GM18498 (cell line): Measurements from ENCODE around the gene ITIH2.
"Not testable (repeated sequence)": the region's sequence is repeated elsewhere in the genome, so short reads cannot be mapped to it uniquely, and the experiment has no call there.

Experiments used
- ATAC-seq: cut with Tn5 transposase; IDR thresholded peaks from one replicate; pipeline ENCODE4 v1.9.1; 2021; ENCODE audit warnings: mild to moderate bottlenecking, moderate library complexity; ENCODE audit not compliant: unreplicated experiment

Gene ITIH2

DNA sequence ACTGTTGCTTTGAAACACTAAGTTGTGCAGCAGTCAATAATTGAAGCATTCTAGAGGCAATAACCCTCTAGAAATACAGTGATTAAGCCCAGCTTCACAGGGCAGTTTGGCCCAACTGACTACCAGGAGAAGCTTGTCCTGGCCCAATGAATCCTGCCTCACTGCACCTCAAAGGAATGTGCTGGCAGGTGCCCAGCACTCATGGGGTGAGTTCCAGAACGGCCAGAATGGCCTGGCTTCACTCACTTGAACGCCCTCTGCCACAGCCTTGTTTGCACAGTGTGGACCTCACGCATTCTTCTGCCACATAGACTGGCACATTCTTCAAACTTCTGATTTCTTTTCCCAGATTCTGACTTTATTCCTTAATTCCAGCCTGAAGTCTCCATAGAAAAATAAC is 6.6 kb upstream of the ITIH2 start:
- no peak for ATAC-seq

DNA sequence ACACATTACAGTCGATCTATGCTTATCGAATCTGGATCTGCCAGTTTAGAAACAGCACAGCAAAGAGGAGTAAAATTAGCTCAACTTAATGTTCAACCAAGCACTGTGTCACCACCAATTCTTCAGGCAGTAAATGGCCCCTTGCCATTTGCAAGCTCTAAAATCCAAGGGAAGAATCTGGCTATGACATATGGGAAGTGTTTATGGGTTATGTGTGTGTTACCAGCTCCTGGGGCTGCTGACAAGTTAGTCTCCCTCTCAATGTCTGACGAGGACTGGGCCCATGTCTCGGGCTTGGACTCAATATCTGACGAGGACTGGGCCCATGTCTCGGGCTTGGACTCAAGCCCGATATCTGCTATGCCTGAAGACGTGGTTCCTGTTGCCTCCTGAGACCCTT is 5.7 kb upstream of the ITIH2 start:
- no peak for ATAC-seq

DNA sequence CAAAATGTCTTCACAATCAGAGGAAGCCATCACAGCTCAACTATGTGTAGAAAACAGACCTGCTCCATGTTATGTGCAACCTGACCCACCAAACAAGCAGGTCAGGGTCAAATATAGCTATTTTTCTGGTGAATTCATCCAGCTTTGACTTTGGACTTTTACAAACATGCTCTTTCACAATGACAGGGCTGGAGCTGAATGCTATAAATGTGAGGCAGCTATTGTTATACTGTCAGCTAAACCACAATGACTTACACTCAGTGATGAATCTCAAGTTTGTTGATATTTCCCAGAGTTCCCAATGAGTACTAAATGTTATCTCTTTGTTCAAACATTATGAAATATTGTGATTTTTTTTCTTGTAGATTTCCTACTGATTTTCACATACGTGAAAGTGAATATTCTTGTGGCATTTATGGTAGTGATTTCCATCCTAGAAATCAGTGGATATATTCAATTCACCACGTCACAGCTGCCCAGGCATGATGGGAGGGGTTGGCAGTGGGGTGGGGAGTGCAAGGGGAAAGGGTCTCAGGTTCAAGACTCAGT is 2.5 kb upstream of the ITIH2 start:
- no peak for ATAC-seq

DNA sequence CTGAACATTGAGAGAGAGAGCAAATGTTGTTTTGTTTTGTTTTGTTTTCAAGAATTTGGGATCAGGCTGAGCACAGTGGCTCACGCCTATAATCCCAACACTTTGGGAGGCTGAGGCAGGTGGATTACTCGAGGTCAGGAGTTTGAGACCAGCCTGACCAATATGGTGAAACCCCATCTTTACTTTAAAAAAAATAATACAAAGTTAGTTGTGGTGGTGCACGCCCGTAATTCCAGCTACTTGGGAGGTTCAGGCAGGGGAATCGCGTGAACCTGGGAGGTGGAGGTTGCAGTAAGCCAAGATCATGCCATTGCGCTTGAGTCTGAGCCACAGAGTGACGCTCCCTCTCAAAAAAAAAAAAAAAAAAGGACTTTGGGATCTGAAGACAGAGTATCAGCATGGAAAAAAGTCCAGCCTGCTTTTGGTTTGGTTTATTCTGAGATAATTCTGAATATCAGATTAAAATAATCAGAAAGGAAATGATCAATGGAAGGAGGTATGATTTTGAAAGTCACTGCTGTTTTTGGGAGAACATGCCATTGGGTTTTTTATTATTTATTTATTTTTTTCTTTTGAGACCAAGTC is 1.9 kb upstream of the ITIH2 start:
- no peak for ATAC-seq

DNA sequence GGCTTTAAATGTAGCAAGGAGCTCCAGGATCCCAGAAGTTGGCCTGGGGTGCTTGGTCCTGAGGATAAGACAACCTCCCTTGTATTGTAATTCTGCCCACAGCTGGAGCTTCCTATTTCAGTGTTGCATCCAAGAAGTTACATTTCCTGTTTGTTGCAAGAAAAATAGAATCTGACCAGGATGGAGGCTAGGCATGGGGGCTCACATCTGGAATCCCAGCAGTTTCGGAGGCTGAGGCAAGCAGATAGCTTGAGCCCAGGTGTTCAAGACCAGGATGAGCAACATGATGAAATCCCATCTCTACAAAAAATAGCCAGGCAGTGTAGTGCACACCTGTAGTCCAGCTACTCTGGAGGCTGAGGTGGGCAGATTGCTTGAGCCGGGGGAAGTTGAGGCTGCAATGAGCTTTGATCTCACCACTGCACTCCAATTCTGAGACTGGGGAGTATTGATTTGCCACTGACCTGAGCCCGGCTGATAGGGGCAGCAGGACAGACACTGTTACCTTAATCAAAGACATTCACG is 766 bp upstream of the ITIH2 start:
- no peak for ATAC-seq

DNA sequence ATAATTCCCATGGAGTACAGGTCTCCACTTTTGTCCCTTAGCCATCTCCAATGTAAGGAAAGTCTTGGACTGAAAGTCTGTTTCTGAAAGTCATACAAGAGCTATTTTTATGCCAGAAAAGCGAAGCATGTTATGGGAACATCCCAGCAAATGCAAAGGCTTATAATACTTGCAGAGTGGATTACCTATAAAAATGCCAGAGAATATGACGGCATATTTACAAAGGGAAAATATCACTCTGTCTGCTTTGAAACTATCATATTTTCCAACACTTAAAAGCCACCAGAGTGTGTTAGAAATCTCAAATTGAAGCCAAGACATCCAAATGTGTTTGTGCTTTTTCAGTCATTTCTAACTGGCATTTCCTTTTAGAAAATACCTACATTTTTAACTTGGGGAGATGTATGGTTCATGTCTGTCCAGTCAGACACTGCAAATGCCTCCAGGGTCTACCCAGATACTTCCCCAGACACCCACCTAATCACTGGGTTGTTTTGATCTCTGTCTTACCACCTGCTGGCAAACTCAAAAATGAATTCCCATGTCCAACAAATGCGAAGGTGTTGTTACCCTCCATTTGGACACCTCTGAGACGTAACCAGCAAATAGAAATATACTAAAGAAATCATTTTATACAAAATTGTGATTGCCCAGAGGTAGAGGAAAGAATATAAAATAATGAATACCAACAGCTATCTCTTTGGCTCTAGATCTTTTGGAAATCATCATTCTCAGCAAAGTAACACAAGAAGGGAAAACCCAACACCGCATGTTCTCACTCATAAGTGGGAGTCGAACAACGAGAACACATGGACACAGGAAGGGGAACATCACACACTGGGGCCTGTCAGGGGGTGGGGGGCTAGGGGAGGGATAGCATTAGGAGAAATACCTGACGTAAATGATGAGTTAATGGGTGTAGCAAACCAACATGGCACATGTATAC is 1.2 kb downstream of the ITIH2 start:
- no peak for ATAC-seq

DNA sequence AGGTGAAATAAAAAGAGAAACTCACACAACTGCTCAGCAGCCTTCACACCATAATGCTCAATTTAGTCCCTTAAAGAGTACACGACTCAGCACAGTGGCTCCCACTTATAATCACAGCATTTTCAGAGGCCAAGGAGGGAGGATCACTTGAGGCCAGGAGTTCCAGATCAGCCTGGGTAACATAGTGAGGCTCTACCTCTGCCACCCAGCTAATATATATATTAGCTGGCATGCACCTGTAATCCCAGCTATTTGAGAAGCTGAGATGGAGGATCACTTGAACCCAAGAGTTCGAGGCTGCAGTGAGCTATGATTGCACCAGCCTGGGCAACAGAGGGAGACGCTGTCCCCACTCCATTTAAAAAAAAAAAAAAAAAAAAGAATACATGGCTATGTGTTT is 2.2 kb downstream of the ITIH2 start:
- ATAC-seq: no peak

DNA sequence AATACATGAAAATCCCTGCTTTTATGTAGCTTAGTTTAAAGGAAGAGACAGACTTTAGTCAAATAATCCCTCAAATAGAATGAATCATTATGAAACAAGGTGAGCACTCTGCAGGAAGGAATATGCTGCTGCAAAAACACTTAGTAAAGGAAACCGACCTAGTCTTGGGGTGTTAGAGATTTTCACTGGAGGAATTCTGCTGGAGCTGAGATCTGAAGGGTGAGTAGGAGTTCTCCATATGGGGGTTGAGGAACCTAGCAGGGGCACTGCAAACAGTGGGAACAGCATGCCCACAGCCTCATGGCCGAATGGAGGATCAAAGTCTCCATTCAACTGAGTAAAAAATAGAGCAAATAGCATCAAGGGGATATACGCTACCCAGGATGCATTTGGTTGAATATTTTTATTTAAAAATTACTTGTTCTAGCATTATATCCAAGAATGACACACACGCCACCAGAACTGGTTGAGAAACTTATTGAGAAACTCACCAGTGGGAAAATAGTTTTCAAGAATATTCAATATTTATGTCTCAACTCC is 3.5 kb downstream of the ITIH2 start:
- ATAC-seq: no peak

DNA sequence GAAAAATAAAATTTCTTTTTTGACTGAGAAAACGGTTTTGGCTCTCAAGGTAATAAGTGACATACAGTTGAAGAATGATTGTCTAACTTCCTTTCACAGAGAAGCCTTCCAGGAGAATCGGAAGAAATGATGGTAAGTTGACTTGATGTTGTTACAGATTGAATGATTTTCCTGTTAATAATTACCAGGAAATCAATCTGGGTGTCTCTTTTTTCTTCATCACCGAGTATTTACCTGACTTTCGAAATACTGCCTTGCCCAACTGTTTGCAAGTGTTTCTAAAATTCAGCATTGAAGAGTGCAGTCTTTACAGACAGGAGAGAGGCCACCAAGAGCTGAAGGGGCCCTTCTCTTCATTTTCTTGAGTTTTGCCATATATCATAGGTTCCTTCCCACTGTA is 4.0 kb downstream of the ITIH2 start:
- ATAC-seq: no peak

DNA sequence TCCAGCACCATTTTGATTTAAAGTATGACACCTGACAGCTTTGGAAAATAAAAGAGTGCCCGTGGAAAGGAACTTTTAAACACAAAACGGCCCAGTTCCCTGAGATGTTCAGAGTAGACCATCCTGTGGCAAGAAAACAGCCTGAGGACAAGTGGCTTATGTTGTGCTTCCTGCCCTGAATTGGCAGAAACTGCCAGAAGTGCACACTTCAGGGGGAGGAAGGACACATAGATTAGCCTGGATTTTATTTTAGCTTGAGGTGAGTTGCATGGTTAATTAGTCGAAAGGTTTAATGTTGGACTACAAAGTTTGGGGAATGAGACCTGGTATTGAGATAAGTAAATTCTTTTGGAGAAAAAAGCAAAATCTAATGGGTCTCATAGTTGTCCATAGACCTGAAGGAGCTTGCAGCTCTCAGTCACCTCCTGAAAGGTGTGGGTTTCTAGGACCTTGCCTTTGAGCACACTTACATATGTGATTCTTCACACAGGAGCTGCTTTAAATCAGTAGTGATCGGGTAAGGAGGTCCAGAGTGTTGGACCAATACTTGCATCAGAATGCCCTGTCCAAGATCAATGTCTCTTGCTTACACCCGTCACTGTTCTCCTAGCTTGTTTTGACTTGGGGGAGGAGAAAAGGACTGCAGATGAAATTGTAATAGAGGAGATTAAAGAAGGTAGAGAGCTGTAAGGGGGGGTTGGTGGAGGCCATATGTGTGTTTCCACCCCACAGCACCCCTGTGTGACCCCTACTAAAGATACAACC is 4.9 kb downstream of the ITIH2 start:
- no peak for ATAC-seq

DNA sequence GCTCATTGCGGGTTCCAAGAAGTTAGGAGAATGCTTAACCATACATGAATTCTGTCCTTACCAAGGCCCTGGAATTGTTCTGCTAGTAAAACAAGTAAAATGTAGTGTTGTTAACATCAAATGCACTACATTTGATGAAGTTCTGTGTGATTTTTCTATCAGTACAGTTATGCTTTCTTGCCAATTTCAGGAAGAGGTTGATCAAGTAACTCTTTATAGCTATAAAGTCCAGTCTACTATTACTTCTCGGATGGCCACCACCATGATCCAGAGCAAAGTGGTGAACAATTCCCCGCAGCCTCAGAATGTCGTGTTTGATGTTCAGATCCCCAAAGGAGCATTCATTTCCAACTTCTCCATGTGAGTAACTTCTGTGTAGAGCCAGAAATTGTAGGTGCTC is 5.7 kb downstream of the ITIH2 start:
- no peak for ATAC-seq

DNA sequence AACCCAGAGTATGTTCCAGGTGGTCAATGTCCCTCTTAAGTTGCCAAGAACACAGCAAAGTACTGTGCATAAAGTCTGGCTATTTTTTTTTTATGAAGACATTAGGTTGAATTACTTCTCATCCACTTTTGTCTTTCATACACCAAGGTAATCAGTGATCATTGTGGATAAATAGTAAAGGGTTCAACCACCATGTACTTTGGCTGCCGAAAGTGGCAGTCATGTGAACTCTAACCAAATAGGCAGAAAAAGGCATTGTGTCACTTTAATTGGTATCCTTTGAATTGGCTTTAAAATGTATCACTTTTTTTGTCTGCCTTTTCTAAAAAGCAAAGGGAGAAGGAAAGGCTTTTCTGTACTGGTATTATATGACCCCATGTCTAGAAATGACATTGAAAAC is 7.3 kb downstream of the ITIH2 start:
- no peak for ATAC-seq

DNA sequence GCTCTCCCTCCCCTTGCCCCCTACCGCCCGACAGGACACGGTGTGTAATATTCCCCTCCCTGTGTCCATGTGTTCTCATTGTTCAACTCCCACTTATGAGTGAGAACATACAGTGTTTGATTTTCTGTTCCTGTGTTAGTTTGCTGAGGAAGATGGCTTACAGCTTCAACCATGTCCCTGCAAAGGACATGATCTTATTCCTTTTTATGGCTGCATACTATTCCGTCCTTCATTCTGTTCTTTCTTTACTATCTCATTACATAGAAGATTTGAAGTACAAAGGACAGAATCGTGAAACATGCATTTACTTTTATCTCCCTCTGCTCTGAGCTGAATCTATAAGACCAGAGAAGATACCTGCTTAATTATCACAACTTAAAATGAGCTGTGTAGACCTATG is 8.0 kb downstream of the ITIH2 start:
- not testable (repeated sequence) for ATAC-seq

DNA sequence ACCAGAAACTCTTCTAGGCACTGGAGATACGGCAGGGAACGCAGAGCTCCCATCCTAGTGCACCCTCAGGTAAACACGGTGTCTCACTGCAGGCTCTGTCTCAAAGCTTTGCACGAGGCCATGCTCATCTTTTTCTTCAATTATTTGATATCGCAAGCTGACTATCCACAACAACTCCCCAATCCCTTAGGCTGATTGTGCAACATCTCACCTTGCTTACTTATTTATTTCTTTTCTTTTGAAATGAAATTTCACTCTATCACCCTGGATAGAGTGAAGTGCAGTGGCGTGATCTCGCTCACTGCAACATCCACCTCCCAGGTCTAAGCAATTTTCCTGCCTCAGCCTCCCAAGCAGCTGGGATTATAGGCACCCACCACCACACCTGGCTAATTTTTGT is 12.4 kb downstream of the ITIH2 start:
- ATAC-seq: no peak

DNA sequence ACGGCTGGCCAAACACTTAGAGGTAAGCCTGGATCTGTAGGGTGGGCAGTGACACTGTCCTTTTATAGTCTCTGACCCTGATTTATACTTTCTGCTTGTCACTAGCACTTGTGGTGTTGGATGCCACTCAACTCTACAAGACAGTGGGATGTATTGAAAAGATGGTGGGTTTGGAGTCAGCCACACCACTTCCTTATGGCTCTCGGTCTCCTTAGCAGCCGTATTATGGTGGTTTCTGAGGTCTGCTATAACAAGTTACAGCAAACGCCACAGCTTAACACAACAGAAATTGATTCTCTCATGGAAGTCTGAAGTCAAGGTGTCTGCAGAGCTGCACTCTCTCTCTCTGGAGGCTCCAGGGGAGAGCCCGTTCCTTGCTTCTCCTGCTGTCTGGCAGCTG is 14.7 kb downstream of the ITIH2 start:
- ATAC-seq: no peak

DNA sequence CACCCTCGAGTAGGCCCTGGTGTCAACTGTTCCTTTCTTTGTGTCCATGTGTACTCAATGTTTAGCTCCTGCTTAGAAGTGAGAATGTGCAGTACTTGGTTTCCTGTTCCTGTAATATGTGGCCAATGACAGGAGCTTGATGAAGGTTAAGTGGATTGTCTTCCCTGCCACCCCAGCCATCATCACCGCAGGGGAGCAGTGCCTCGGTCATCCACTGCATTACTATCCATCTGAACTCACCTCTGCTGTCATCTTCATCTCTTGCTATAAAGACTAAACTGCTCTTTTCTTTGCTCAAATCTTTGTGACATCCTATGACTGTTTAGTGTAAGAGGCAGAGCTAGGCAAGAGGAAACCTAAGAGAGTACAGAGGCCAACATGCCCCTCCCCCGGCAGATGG is 15.6 kb downstream of the ITIH2 start:
- ATAC-seq: no peak

DNA sequence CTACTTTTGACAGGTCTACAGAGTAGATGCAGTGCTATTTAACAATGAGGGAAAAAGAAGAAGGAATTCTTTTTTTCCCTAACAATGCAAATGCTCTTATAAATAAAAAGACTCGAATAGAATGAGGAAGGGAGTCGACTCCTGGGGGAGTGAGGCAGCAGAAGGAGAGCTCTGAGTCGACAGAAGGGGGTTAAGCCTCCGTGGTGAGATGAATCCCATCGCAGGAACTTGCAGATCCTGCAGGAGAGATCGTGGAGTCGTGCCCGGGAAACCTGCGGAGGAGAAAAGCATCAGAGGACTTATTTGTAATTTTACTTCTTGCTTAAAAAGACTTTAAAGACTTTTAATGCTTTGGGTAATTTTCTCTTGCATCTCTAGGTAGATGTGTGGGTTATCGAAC is 17.4 kb downstream of the ITIH2 start:
- ATAC-seq: no peak

DNA sequence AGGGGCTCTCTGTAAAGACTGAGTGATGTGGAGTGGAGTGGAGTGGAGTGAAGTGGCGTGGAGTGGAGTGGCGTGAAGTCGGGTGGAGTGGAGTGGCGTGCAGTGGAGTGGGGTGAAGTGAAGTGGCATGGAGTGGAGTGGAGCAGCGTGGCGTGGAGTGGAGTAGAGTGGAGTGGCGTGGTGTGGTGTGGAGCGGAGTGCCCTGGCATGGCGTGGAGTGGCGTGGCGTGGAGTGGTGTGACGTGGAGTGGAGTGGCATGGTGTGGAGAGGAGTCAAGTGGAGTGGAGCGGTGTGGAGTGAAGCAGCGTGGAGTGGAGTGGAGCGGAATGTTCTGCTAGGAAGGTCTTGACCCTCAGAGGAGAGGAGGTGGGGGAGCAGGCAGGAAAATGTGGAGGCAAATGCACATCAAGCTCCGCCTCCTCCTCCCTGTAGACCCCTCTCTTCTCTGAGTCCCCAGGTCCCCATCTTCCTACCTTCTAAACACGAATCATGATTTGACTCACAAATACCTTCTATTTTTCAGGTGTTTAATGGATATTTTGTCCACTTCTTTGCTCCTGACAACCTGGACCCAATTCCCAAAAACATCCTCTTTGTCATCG is 19.9 kb downstream of the ITIH2 start:
- no peak for ATAC-seq

DNA sequence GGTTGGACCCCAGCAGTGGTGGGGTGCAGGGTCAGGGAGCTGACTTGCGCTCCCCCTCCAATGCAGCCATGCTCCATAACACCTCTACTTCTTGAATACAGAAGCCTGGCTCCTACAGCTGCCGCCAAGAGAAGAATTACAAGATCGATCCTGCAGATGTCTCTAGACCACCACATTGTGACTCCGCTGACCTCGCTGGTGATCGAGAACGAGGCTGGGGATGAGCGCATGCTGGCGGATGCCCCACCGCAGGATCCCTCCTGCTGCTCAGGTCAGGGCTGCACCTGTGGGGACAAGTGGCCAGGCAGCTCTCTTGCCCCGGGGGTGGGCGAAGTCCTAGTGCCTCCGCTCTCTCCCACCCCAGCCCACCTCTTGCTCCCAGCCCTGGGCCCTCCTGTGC is 31.7 kb downstream of the ITIH2 start:
- no peak for ATAC-seq

DNA sequence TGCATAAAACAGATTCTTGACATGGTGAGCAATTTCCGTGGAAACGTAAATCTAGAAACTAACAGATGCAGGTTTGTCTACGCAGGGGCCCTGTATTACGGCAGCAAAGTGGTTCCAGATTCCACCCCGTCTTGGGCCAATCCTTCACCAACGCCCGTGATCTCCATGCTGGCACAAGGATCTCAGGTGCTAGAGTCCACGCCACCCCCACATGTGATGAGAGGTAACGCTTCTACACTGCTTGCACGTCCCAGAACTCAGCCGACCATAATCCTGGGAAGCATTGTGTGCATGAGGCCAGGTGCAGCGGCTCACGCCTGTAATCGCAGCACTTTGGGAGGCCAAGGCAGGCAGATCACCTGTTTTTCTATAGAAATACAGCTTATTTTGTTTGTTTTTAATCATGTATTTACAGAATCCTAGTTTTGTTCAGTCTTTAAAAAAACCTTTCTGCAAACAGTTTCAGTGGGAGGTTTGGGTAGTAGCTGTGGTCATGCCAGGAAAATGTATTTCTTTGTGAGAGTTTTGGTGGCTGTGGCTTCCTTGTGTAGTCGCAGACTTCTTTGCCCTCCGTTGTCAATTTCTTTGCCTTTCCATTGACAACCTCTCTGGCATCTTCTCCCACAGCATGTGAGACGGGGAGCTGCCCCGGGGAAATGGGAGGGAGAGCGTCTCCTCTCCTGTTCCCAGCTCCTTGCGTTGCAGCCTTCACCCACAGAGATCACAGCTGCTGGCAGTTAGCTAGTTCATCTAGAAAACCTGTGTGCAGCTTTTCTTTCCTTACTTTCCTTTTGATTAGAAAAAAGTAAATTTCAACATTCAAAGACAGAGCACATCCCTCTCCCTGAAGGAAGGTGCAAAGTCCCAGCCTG is 35.7 kb downstream of the ITIH2 start:
- no peak for ATAC-seq
